CD14-positive monocyte (primary cell): Measurements from ENCODE around the gene COL13A1. TPM values are rescaled to one million over a fixed set of nuclear protein-coding genes. Genes with fewer than 3 reads are reported as not detected.

ENCODE experiments used
- DNase-seq, 3 donors: peaks; one replicate each; pipeline ENCODE4 v3.0.0-alpha.2; 2011 to 2022
- H2AFZ ChIP-seq: 2 replicates; pipeline ENCODE4 v1.6.0; 2012; ENCODE audit warnings: mild to moderate bottlenecking, low read depth, low read length, inconsistent platforms; ENCODE audit not compliant: insufficient read depth, poor library complexity, severe bottlenecking
- H3K27ac ChIP-seq, 2 donors: 1 replicate in 1 of 2; 2 replicates in 1 of 2; pipeline ENCODE4 v1.5.1; 2012 to 2013; ENCODE audit warnings: low read length in 2 of 2, control low read depth in 1 of 2, inconsistent platforms in 1 of 2, low read depth in 1 of 2, mild to moderate bottlenecking in 1 of 2
- H3K27me3 ChIP-seq, 2 donors: one replicate each; pipeline versions ENCODE4 v1.6.0 to v1.6.1; 2011 to 2013; ENCODE audit warnings: low read length in 2 of 2; ENCODE audit not compliant: control insufficient read depth in 2 of 2, insufficient read depth in 2 of 2
- H3K36me3 ChIP-seq, 2 donors: replicated peaks in 1 of 2; 1 replicate in 1 of 2; 2 replicates in 1 of 2; pipeline versions ENCODE4 v1.5.1 to v1.6.1; 2012 to 2013; ENCODE audit warnings: low read length in 2 of 2, control low read depth in 1 of 2, inconsistent platforms in 1 of 2, mild to moderate bottlenecking in 1 of 2; ENCODE audit not compliant: insufficient read depth in 2 of 2, control insufficient read depth in 1 of 2
- H3K4me1 ChIP-seq, 2 donors: 1 replicate in 1 of 2; 2 replicates in 1 of 2; pipeline versions ENCODE4 v1.5.1 to v1.6.1; 2012 to 2013; ENCODE audit warnings: low read length in 2 of 2, control low read depth in 1 of 2, inconsistent platforms in 1 of 2, mild to moderate bottlenecking in 1 of 2, moderate library complexity in 1 of 2; ENCODE audit not compliant: insufficient read depth in 2 of 2, control insufficient read depth in 1 of 2
- H3K4me2 ChIP-seq: replicated peaks from 2 replicates; pipeline ENCODE3; 2012; ENCODE audit warnings: low read length, moderate library complexity, mild to moderate bottlenecking; ENCODE audit not compliant: poor library complexity, severe bottlenecking; ENCODE audit errors: extremely low read depth
- H3K4me3 ChIP-seq, 3 experiments: fragments of 200-600 bp in 1 of 3; sonication (generic) in 1 of 3; replicated peaks in 1 of 3; 1 replicate in 2 of 3; 2 replicates in 1 of 3; pipeline ENCODE4 v1.5.1; 2011 to 2013; ENCODE audit warnings: low read length in 3 of 3, mild to moderate bottlenecking in 3 of 3, control low read depth in 2 of 3, low read depth in 2 of 3, inconsistent platforms in 1 of 3, moderate library complexity in 1 of 3
- H3K79me2 ChIP-seq: 2 replicates; pipeline ENCODE4 v1.6.0; 2012; ENCODE audit warnings: mild to moderate bottlenecking, control low read depth, inconsistent platforms, low read length, moderate library complexity; ENCODE audit not compliant: insufficient read depth
- H3K9ac ChIP-seq: 2 replicates; pipeline ENCODE4 v1.6.0; 2017; ENCODE audit warnings: low read length, mild to moderate bottlenecking; ENCODE audit not compliant: insufficient read depth, poor library complexity, severe bottlenecking
- H3K9me3 ChIP-seq, 2 donors: replicated peaks in 1 of 2; 1 replicate in 1 of 2; 2 replicates in 1 of 2; pipeline versions ENCODE4 v1.5.1 to v1.6.1; 2012 to 2013; ENCODE audit warnings: low read length in 2 of 2, control low read depth in 1 of 2; ENCODE audit not compliant: control insufficient read depth in 1 of 2, insufficient read depth in 1 of 2
- H4K20me1 ChIP-seq: 2 replicates; pipeline ENCODE4 v1.6.0; 2012; ENCODE audit warnings: mild to moderate bottlenecking, low read length, control low read depth, moderate library complexity; ENCODE audit not compliant: insufficient read depth
- H3K27ac Mint-ChIP-seq, 7 donors: one replicate each; pipeline ENCODE4 v1.8.0; 2020; ENCODE audit warnings: mild to moderate bottlenecking in 7 of 7, mixed read lengths in 7 of 7, moderate library complexity in 6 of 7, inconsistent platforms in 2 of 7
- H3K27me3 Mint-ChIP-seq, 3 donors: one replicate each; pipeline ENCODE4 v1.8.0; 2021 to 2022; ENCODE audit warnings: low read depth in 3 of 3, mild to moderate bottlenecking in 3 of 3, mixed read lengths in 3 of 3, moderate library complexity in 3 of 3, inconsistent platforms in 1 of 3
- H3K36me3 Mint-ChIP-seq, 2 donors: one replicate each; pipeline ENCODE4 v1.8.0; 2020; ENCODE audit warnings: mixed read lengths in 2 of 2, inconsistent platforms in 1 of 2, mild to moderate bottlenecking in 1 of 2
- H3K4me1 Mint-ChIP-seq: one replicate; pipeline ENCODE4 v1.8.0; 2020; ENCODE audit warnings: mild to moderate bottlenecking, mixed read lengths
- H3K4me3 Mint-ChIP-seq, 2 donors: one replicate each; pipeline ENCODE4 v1.8.0; 2020; ENCODE audit warnings: mild to moderate bottlenecking in 2 of 2, mixed read lengths in 2 of 2, moderate library complexity in 1 of 2
- H3K9me3 Mint-ChIP-seq, 7 donors: one replicate each; pipeline ENCODE4 v1.8.0; 2020 to 2022; ENCODE audit warnings: mixed read lengths in 7 of 7, mild to moderate bottlenecking in 6 of 7, moderate library complexity in 6 of 7, inconsistent platforms in 2 of 7
- WGBS: methylation state at CpG from one replicate; pipeline ENCODE4 v1.1.5; 2013; ENCODE audit warnings: missing lambda C conversion rate; ENCODE audit not compliant: insufficient coverage; 5-methylcytosine and 5-hydroxymethylcytosine counted together
- intact Hi-C, 2 donors: fragments of 100-400 bp; cut with micrococcal nuclease; formaldehyde crosslinking; loops; one replicate each; pipeline versions ENCODE4 v1.15.0 to v1.15.1; 2023
- polyA plus RNA-seq, 3 donors: library from polyadenylated mRNA; depleted of rRNA in 1 of 3; unstranded in 2 of 3; stranded (reverse) in 1 of 3; fragments of 300-500 nt in 2 of 3; fragments of >200 nt in 1 of 3; fragmentation: Illumina TruSeq in 2 of 3; gene quantifications; 1 replicate in 2 of 3; 2 replicates in 1 of 3; pipeline ENCODE4 v1.2.3, GENCODE V29; 2012 to 2021
- TF ChIP-seq, protein P1 (sequence below): fragments of 200-600 bp; IDR thresholded peaks from one replicate; pipeline ENCODE4 v1.8.0; 2022; ENCODE audit warnings: antibody characterized with exemption, mild to moderate bottlenecking

The COL13A1 gene
- polyA plus RNA-seq, 3 donors = not detected

DNA sequence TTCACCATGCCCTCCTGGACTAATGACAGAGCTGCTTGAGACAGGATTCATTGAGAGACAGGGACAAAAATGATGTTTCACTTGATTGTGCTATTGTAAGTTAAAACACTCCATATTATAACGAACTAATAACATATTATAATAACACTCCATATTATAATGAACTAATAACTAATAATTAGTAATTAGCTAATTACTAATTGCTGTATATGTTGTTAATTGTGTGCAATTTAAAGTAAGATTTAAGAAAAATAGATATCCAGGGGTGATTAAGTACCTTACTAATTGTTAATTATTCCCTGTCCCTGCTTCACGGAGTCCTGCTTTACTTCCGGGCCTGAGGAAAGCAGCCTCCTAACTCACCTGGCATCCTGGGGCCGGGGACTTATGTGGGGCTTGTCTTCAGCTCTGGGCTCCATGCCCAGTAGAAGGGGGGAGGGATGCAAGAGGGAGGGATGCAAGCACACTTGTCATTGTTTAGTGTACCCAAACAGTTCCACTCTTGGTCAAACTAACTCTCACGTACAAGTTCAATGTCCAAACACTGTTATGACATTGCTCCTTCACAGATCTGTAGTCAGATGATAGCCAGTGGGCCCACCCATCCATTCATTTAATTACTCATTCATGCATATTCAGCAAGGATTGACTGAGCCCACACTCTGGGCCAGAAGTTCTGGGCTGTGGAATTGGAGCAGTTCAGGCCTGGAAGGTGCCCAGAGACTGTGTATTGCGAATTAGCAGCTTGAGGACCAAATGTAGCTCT lies 53.8 kb downstream of the COL13A1 start:
- Mint-ChIP-seq H3K36me3 (no peaks in the 10 kb centered on the region), H3K27ac (no peak overlapping the region), H3K4me1 (no peaks in the 10 kb centered on the region), H3K27me3 (peaks cover 4 to 14% (median 10%) of the 10 kb centered on the region in 3 donors), H3K4me3 (no peak overlapping the region), H3K9me3 (peaks cover 0 to 2% (median 0%) of the 10 kb centered on the region in 7 donors)
- Histone ChIP-seq H3K4me1 (no peaks in the 10 kb centered on the region), H3K9me3 (no peaks in the 10 kb centered on the region), H3K27ac (no peak overlapping the region), H3K4me3 (no peak overlapping the region), H3K9ac (no peak overlapping the region), H2AFZ (no peak overlapping the region), H3K27me3 (no peaks in the 10 kb centered on the region), H3K4me2 (no peak overlapping the region), H3K36me3 (no peaks in the 10 kb centered on the region), H3K79me2 (no peaks in the 10 kb centered on the region), H4K20me1 (no peaks in the 10 kb centered on the region)
- intact Hi-C loops = no loop called here
- 100% methylated on average over 2 of the region's 6 CpGs for WGBS
- TF ChIP-seq, protein P1, sequence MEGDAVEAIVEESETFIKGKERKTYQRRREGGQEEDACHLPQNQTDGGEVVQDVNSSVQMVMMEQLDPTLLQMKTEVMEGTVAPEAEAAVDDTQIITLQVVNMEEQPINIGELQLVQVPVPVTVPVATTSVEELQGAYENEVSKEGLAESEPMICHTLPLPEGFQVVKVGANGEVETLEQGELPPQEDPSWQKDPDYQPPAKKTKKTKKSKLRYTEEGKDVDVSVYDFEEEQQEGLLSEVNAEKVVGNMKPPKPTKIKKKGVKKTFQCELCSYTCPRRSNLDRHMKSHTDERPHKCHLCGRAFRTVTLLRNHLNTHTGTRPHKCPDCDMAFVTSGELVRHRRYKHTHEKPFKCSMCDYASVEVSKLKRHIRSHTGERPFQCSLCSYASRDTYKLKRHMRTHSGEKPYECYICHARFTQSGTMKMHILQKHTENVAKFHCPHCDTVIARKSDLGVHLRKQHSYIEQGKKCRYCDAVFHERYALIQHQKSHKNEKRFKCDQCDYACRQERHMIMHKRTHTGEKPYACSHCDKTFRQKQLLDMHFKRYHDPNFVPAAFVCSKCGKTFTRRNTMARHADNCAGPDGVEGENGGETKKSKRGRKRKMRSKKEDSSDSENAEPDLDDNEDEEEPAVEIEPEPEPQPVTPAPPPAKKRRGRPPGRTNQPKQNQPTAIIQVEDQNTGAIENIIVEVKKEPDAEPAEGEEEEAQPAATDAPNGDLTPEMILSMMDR = no peak
- no peak for DNase-seq

DNA sequence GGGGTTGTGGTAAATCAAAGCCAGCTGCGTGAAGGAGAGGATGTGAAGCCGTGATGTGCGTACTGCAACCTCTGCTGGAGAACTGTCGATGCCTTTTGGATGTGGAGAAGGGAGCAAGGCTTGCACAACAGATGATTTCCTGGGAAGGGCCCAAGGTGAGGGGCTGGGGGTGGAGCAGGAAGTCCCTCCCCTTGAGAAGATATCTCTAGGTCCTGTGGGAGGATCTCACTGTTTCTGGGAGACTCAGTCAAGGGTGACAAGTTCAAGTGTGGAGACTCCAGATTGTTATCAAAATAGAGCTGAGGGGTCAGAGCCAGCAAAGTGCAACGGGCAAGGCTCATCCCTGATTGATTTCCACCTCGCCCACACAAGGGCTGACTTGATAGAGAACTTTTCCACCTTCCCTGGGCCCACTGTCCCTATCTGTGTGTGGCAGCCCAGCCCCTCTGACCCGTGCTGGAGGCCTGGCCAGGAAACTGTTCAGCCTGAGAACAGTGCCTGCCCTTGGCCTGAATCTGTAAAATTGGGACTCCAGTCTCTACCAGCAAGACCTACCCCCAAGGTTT lies 55.0 kb downstream of the COL13A1 start:
- WGBS = 66% methylated on average over 7 of the region's 7 CpGs
- Histone ChIP-seq H3K9ac (no peak overlapping the region), H3K27ac (no peak overlapping the region), H4K20me1 (no peaks in the 10 kb centered on the region), H3K27me3 (no peaks in the 10 kb centered on the region), H3K9me3 (no peaks in the 10 kb centered on the region), H2AFZ (no peak overlapping the region), H3K4me2 (no peak overlapping the region), H3K79me2 (no peaks in the 10 kb centered on the region), H3K36me3 (no peaks in the 10 kb centered on the region), H3K4me1 (no peaks in the 10 kb centered on the region), H3K4me3 (no peak overlapping the region)
- H3K9me3 Mint-ChIP-seq = peaks cover 0 to 2% (median 0%) of the 10 kb centered on the region in 7 donors
- H3K36me3 Mint-ChIP-seq = no peaks in the 10 kb centered on the region
- H3K4me3 Mint-ChIP-seq = no peak overlapping the region
- H3K4me1 Mint-ChIP-seq = no peaks in the 10 kb centered on the region
- peaks cover 4 to 14% (median 13%) of the 10 kb centered on the region in 3 donors for H3K27me3 Mint-ChIP-seq
- intact Hi-C loops = no loop called here
- H3K27ac Mint-ChIP-seq = no peak overlapping the region
- TF ChIP-seq, protein P1 = no peak
- DNase-seq = no peak
